OCI-LY3 (cell line): ENCODE results near the gene RPS6KL1.

ENCODE experiments used
- H2AFZ ChIP-seq: fragments of 200-600, 300-600 bp; shearing (Covaris generic); 2 replicates; pipeline ENCODE4 v1.6.0; 2014; ENCODE audit warnings: antibody characterized with exemption, low read depth, low read length
- H3K27ac ChIP-seq: fragments of 200-600, 300-600 bp; sonication (generic); 2 replicates; pipeline ENCODE4 v1.5.1; 2014; ENCODE audit warnings: mild to moderate bottlenecking, low read length, moderate library complexity, mixed read lengths
- H3K27me3 ChIP-seq: fragments of 200-600, 300-600 bp; sonication (generic); 2 replicates; pipeline ENCODE4 v1.6.1; 2014; ENCODE audit warnings: low read depth, low read length, mixed read lengths
- H3K36me3 ChIP-seq: fragments of 200-600, 300-600 bp; sonication (generic); replicated peaks from 2 replicates; pipeline ENCODE3; 2014; ENCODE audit warnings: low read depth, low read length, mixed read lengths
- H3K4me1 ChIP-seq: fragments of 300-600, 200-600 bp; sonication (generic); 2 replicates; pipeline ENCODE4 v1.6.1; 2014; ENCODE audit warnings: low read length, mixed read lengths
- H3K4me2 ChIP-seq: fragments of 200-600, 300-600 bp; sonication (generic); 2 replicates; pipeline ENCODE4 v1.6.1; 2014; ENCODE audit warnings: low read length, mixed read lengths
- H3K4me3 ChIP-seq: fragments of 300-600, 200-600 bp; sonication (generic); 2 replicates; pipeline ENCODE4 v1.5.1; 2014; ENCODE audit warnings: antibody characterized with exemption, mild to moderate bottlenecking, low read length, moderate library complexity
- H3K79me2 ChIP-seq: fragments of 300-600, 200-600 bp; shearing (Covaris generic); 2 replicates; pipeline ENCODE4 v1.6.1; 2014; ENCODE audit warnings: mild to moderate bottlenecking, low read length, mixed read lengths
- H3K9ac ChIP-seq: fragments of 300-600, 200-600 bp; shearing (Covaris generic); 2 replicates; pipeline ENCODE4 v1.6.0; 2014; ENCODE audit warnings: mild to moderate bottlenecking, low read length, moderate library complexity
- H3K9me3 ChIP-seq: fragments of 200-600, 300-600 bp; shearing (Covaris generic); 2 replicates; pipeline ENCODE4 v1.6.1; 2014; ENCODE audit warnings: low read length, mixed read lengths; ENCODE audit not compliant: insufficient read depth
- H4K20me1 ChIP-seq: fragments of 200-600, 300-600 bp; sonication (generic); 2 replicates; pipeline ENCODE4 v1.6.1; 2016; ENCODE audit warnings: low read length, mixed read lengths; ENCODE audit not compliant: insufficient read depth
- EZH2phosphoT487 ChIP-seq: fragments of 200-600 bp; shearing (Covaris generic); IDR thresholded peaks from 2 replicates; pipeline ENCODE4 v1.6.1; 2018; ENCODE audit warnings: antibody characterized with exemption, mixed run types, low read depth
- TF ChIP-seq, protein P1 (sequence below): fragments of 200-600, 300-600 bp; sonication (generic); IDR thresholded peaks from 2 replicates; pipeline ENCODE4 v1.5.1; 2014; ENCODE audit warnings: antibody characterized with exemption, low read length, low read depth

RPS6KL1 gene

DNA sequence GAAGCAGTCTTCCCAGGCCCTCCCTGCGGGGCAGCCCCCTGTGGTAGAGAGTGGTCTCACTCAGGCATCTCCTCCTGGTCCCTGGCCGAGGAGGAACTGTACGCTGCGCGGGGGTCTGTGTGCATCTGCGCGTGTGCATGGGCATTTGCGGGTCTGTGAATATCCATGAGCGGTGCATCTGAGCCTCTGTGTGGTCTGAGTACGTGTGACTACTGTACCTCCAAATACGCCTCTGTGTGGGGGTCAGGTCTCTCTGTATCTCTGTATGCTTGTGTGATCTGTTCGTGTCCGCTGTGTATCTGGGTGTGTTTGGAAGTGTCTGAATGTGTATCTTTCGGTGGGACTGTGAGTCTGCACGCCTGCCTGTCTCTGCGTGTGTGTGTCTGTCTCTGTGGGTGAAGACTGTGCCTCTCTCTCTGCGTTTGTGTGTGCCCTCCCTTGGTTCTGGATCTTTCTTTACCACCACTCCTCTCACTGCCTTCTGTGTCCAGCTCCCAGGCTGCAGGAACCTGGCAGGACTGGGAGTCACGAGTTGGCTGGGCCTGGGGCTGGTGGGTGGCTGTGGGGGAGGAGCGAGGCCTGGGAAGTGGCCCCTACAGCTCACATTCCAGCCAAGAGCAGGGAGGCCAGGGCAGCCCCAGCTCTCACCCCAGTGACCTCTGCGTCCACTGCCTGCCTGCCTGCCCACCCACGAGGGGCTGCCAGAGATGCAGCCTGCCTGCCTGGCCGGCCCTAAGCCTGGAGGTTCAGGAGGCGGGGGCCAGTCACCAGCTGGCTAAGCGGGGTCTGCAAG, 33.4 kb upstream of the RPS6KL1 start:
- H3K27ac ChIP-seq = no peak overlapping the region
- TF ChIP-seq EZH2phosphoT487 = no peak
- TF ChIP-seq, protein P1, sequence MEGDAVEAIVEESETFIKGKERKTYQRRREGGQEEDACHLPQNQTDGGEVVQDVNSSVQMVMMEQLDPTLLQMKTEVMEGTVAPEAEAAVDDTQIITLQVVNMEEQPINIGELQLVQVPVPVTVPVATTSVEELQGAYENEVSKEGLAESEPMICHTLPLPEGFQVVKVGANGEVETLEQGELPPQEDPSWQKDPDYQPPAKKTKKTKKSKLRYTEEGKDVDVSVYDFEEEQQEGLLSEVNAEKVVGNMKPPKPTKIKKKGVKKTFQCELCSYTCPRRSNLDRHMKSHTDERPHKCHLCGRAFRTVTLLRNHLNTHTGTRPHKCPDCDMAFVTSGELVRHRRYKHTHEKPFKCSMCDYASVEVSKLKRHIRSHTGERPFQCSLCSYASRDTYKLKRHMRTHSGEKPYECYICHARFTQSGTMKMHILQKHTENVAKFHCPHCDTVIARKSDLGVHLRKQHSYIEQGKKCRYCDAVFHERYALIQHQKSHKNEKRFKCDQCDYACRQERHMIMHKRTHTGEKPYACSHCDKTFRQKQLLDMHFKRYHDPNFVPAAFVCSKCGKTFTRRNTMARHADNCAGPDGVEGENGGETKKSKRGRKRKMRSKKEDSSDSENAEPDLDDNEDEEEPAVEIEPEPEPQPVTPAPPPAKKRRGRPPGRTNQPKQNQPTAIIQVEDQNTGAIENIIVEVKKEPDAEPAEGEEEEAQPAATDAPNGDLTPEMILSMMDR = no peak
- no peaks in the 10 kb centered on the region for H3K36me3 ChIP-seq
- no peak overlapping the region for H3K4me2 ChIP-seq
- H3K9me3 ChIP-seq = no peaks in the 10 kb centered on the region
- no peaks in the 10 kb centered on the region for H3K27me3 ChIP-seq
- no peak overlapping the region for H3K4me3 ChIP-seq
- H3K9ac ChIP-seq = no peak overlapping the region
- H2AFZ ChIP-seq = no peak overlapping the region
- peaks cover 6% of the 10 kb centered on the region for H3K4me1 ChIP-seq
- no peaks in the 10 kb centered on the region for H4K20me1 ChIP-seq
- H3K79me2 ChIP-seq = no peaks in the 10 kb centered on the region

DNA sequence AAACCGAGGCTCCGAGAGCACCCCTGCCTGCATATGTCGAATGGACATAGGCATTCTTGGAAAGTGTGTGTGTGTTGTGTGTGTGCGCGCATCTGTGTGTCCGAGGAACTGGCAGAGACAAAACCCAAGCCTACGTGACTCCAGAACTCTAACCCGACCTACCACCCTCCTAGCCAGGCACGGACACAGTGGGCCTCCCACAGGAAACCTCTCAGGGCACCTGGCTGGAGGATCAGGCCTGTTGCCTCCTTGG, 32.9 kb upstream of the RPS6KL1 start:
- Histone ChIP-seq H2AFZ (no peak overlapping the region), H3K9ac (no peak overlapping the region), H3K27ac (no peak overlapping the region), H4K20me1 (no peaks in the 10 kb centered on the region), H3K79me2 (no peaks in the 10 kb centered on the region), H3K27me3 (no peaks in the 10 kb centered on the region), H3K4me3 (no peak overlapping the region), H3K4me1 (peaks cover 3% of the 10 kb centered on the region; the same call in 1 of the 2 replicates), H3K4me2 (no peak overlapping the region), H3K36me3 (no peaks in the 10 kb centered on the region), H3K9me3 (no peaks in the 10 kb centered on the region)
- TF ChIP-seq, protein P1 = no peak
- TF ChIP-seq EZH2phosphoT487 = no peak

DNA sequence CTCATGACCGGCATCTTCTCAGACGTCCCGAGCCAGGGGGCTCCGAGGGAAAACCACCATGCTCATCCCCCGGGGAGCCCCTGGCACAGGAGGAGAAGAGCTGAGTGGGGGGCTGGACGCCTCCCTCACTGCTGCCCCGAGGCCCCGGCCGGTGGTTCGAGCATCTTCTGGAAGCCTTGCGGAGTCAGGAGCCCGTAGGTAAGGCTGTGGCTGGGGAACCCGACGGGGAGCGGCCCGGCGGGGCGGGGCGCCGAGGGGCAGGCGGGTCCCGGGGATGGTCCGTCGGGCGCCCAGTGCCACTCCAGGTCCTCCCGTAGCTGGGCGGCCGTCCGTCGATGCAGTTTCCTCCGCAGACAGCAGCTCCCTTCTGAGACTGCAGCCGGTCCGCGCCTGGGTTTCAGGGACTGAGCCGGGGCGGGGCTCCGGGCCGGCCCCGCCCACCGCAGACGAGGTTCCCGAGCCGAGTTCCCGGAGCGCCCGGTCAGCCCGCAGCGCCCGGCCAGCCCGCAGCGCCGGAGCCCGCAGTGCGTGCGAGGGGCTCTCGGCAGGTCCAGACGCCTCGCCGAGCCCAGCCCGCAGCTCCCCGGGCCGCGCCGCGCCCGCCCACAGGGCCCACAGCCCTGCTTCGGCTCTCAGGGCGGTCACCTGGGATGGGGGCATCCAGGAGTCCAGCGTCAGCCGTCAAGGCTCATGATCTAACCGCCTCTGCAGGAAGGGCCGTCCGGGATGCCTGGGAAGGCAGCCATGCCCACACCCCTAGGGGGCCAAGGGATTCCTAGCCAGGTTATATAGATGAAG, 32.4 kb upstream of the RPS6KL1 start, which contains the start of gene PGF:
PGF (minus strand) TSS at position 369 of the 798 bp plus-strand sequence; CDS start at position 14, 355 bp downstream.
- Histone ChIP-seq H3K36me3 (no peaks in the 10 kb centered on the region), H3K4me3 (no peak within 1 kb of the TSS; the same call in 1 of the 2 replicates)

DNA sequence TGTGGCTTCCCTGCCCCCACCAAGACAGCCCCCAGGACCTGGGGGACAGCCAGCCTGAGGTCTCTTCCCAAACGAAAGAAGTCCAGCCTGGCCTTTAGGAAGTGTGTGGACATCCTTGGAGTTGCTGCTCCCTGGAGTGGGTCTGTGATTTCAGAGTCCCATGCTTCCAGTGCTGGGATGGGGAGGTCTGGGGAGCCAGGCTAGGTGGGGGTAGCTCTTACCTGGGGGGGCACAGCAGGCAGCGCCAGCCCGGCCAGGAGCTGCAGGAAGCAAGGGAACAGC, 31.8 kb upstream of the RPS6KL1 start:
- H3K36me3 ChIP-seq = no peaks in the 10 kb centered on the region
- no peaks in the 10 kb centered on the region for H3K9me3 ChIP-seq
- no peak overlapping the region for H3K9ac ChIP-seq
- no peak overlapping the region for H3K27ac ChIP-seq
- H3K4me1 ChIP-seq = peaks cover 3% of the 10 kb centered on the region; the same call in 1 of the 2 replicates
- H4K20me1 ChIP-seq = no peaks in the 10 kb centered on the region
- H3K4me2 ChIP-seq = no peak overlapping the region
- no peaks in the 10 kb centered on the region for H3K79me2 ChIP-seq
- TF ChIP-seq, protein P1 = no peak
- no peak for TF ChIP-seq EZH2phosphoT487
- H3K4me3 ChIP-seq = no peak overlapping the region; the same call in 1 of the 2 replicates
- H2AFZ ChIP-seq = no peak overlapping the region
- no peaks in the 10 kb centered on the region for H3K27me3 ChIP-seq

More for the DNA sequence above, 32.4 kb upstream of the RPS6KL1 start, which contains the start of gene PGF:
- no peaks in the 10 kb centered on the region for H3K27me3 ChIP-seq
- no peak within 1 kb of the TSS for H3K27ac ChIP-seq
- no peak within 1 kb of the TSS for H3K4me2 ChIP-seq
- H4K20me1 ChIP-seq = no peaks in the 10 kb centered on the region
- peaks cover 3% of the 10 kb centered on the region; the same call in 1 of the 2 replicates for H3K4me1 ChIP-seq
- no peak for TF ChIP-seq EZH2phosphoT487
- TF ChIP-seq, protein P1 = no peak
- no peaks in the 10 kb centered on the region for H3K9me3 ChIP-seq
- H3K9ac ChIP-seq = no peak within 1 kb of the TSS
- H3K79me2 ChIP-seq = no peaks in the 10 kb centered on the region
- H2AFZ ChIP-seq = no peak within 1 kb of the TSS
